ENCODE data around the gene GLRX2. TPM values are rescaled to one million over a fixed set of nuclear protein-coding genes. Genes with fewer than 3 reads are reported as not detected.

GLRX2 gene
- total RNA-seq, 1 donor from 2014 or later: 2.7 TPM

DNA sequence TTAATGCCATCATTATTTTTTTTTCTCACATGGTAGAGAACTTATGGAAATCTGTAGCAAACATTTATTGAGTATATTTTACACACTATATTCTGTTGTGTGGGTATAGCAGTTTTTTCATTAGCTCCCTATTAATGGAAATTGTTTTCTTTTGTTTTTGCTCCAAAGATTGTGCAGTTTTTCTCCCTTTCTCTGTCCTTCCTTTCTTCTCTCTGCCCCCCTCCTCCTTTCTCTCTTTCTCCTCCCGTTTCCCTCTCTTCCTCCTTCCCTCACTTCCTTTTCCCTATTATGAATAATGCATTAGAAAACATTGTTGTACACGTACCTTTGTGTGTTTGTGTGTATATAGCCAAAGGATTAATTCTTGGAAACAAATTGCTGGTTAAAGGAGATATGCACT lies 37.2 kb upstream of the GLRX2 start:
- no peak for TF ChIP-seq POLR2A (IDR thresholded peaks at IDR 0.05)
- no peak for TF ChIP-seq POLR2AphosphoS5 (IDR thresholded peaks at IDR 0.05; ENCODE audit: insufficient read depth in 1 of 2, low read depth in 1 of 2)
- intact Hi-C loops (cut with DNase I): no loop called here
- no peaks in the 10 kb centered on the region for H3K9me3 ChIP-seq
- no peak for DNase-seq (ENCODE audit: extremely low spot score in 2 of 2)
- no peak overlapping the region for H3K4me3 ChIP-seq
- H3K27ac ChIP-seq: no peak overlapping the region
- H3K27me3 ChIP-seq: no peaks in the 10 kb centered on the region
- H3K36me3 ChIP-seq: peaks cover 0 to 20% of the 10 kb centered on the region in 2 donors
- no peaks in the 10 kb centered on the region for H3K4me1 ChIP-seq

DNA sequence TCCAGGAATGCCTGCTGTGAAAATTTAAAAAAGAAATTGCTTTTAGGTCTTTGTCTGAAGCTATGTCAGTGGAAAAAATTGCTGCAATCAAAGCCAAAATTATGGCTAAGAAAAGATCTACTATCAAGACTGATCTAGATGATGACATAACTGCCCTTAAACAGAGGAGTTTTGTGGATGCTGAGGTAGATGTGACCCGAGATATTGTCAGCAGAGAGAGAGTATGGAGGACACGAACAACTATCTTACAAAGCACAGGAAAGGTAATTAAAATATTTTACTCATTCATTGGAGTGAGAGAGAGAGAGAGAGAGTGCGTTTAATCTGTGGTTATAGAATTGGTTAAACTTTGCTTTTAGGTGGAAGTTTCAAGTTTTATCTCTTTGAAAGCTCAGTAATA lies 36.6 kb upstream of the GLRX2 start:
- no peaks in the 10 kb centered on the region for H3K9me3 ChIP-seq
- no peaks in the 10 kb centered on the region for H3K27me3 ChIP-seq
- H3K4me1 ChIP-seq: no peaks in the 10 kb centered on the region
- TF ChIP-seq POLR2A (IDR thresholded peaks at IDR 0.05) (no peak), POLR2AphosphoS5 (IDR thresholded peaks at IDR 0.05; ENCODE audit: insufficient read depth in 1 of 2, low read depth in 1 of 2) (no peak)
- TF ChIP-seq, protein P1, sequence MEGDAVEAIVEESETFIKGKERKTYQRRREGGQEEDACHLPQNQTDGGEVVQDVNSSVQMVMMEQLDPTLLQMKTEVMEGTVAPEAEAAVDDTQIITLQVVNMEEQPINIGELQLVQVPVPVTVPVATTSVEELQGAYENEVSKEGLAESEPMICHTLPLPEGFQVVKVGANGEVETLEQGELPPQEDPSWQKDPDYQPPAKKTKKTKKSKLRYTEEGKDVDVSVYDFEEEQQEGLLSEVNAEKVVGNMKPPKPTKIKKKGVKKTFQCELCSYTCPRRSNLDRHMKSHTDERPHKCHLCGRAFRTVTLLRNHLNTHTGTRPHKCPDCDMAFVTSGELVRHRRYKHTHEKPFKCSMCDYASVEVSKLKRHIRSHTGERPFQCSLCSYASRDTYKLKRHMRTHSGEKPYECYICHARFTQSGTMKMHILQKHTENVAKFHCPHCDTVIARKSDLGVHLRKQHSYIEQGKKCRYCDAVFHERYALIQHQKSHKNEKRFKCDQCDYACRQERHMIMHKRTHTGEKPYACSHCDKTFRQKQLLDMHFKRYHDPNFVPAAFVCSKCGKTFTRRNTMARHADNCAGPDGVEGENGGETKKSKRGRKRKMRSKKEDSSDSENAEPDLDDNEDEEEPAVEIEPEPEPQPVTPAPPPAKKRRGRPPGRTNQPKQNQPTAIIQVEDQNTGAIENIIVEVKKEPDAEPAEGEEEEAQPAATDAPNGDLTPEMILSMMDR (IDR thresholded peaks at IDR 0.05): no peak
- intact Hi-C loops (cut with DNase I): no loop called here
- peaks cover 0 to 20% of the 10 kb centered on the region in 2 donors for H3K36me3 ChIP-seq
- DNase-seq (ENCODE audit: extremely low spot score in 2 of 2): no peak
- H3K4me3 ChIP-seq: no peak overlapping the region
- no peak overlapping the region for H3K27ac ChIP-seq

DNA sequence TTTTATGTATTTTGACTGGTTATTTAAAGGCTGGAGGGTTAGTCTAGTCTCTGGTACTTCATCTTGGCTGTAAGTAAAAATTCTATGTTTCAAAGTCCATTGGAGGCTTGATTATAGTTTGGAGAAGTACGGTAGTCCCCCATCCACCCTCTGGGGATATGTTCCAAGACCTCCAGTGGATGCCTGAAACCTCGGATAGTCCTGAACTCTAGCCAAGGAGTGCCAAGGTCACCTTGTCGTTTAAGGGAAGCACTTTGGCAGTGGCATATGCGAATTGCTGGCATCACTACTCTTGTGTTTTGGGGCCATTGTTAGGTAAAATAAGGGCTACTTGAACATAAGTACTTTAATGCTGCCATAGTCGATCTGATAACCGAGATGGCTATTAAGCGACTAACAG lies 35.0 kb upstream of the GLRX2 start:
- Histone ChIP-seq H3K27ac (no peak overlapping the region), H3K27me3 (no peaks in the 10 kb centered on the region), H3K4me1 (no peaks in the 10 kb centered on the region), H3K36me3 (peaks cover 0 to 30% of the 10 kb centered on the region in 2 donors), H3K4me3 (no peak overlapping the region), H3K9me3 (no peaks in the 10 kb centered on the region)
- intact Hi-C loops (cut with DNase I): no loop called here
- no peak for DNase-seq (ENCODE audit: extremely low spot score in 2 of 2)
- TF ChIP-seq, protein P1 (IDR thresholded peaks at IDR 0.05): no peak
- TF ChIP-seq POLR2A (IDR thresholded peaks at IDR 0.05): no peak
- no peak for TF ChIP-seq POLR2AphosphoS5 (IDR thresholded peaks at IDR 0.05; ENCODE audit: insufficient read depth in 1 of 2, low read depth in 1 of 2)

DNA sequence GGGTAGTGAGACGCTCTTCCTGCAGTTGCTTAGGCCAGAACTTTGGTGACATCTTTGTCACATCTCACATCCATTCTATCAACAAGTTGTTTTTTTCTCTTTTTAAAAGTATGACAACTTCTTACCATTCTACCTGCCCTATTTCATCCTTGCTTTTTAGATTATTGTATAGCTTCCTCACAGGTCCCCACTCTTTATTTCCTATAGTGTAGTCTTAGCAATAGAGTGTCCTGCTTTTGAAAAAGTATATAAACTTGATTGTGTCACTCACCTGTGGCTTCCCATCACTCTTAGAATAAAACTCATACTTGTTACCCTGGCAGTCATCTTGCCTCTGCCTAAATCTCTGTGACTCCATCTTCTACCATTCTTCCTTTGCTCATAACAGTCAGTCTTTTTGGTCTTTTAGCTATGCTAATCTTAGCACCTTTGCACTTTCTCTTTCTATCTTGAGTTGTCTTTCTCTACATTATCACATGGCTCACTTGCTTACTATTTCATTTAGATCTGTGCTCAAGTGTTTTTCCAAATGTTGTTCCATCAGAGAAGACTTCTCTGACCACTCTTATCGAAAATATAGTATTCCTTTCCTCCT lies 26.1 kb upstream of the GLRX2 start:
- peaks cover 0 to 32% of the 10 kb centered on the region in 2 donors for H3K36me3 ChIP-seq
- no peak overlapping the region for H3K4me3 ChIP-seq
- no peaks in the 10 kb centered on the region for H3K4me1 ChIP-seq
- TF ChIP-seq, protein P1 (IDR thresholded peaks at IDR 0.05): no peak
- TF ChIP-seq POLR2AphosphoS5 (IDR thresholded peaks at IDR 0.05; ENCODE audit: insufficient read depth in 1 of 2, low read depth in 1 of 2) (no peak), POLR2A (IDR thresholded peaks at IDR 0.05) (no peak)
- no peaks in the 10 kb centered on the region for H3K9me3 ChIP-seq
- DNase-seq (ENCODE audit: extremely low spot score in 2 of 2): no peak
- intact Hi-C loops (cut with DNase I): no loop called here
- no peak overlapping the region for H3K27ac ChIP-seq
- H3K27me3 ChIP-seq: no peaks in the 10 kb centered on the region

DNA sequence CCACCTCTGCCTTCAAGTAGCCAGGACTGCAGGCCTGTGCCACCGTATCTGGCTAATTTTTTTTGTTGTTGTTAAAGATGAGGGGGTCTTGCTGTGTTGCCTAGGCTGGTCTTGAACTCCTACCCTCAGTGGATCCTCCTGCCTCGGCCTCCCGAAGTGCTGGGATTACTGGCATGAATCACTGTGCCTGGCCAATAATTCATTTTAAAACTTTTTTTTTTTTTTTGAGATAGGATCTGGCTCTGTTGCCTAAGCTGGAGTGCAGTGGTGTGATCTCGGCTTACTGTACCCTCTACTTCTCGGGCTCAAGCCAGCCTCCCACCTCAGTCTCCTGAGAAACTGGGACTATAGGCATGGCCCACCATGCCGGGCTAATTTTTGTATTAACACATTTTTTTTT lies 20.2 kb upstream of the GLRX2 start:
- Histone ChIP-seq H3K27ac (no peak overlapping the region), H3K4me3 (no peak overlapping the region), H3K4me1 (peaks cover 31% of the 10 kb centered on the region), H3K27me3 (no peaks in the 10 kb centered on the region), H3K36me3 (peaks cover 0 to 11% of the 10 kb centered on the region in 2 donors), H3K9me3 (no peaks in the 10 kb centered on the region)
- intact Hi-C loops (cut with DNase I): no loop called here
- DNase-seq (ENCODE audit: extremely low spot score in 2 of 2): no peak
- TF ChIP-seq, protein P1 (IDR thresholded peaks at IDR 0.05): no peak
- TF ChIP-seq POLR2A (IDR thresholded peaks at IDR 0.05) (no peak), POLR2AphosphoS5 (IDR thresholded peaks at IDR 0.05; ENCODE audit: insufficient read depth in 1 of 2, low read depth in 1 of 2) (no peak)

Data from vagina (tissue), 2 donors.